WI38 (cell line): Measurements from ENCODE around the gene GGN.
"Not testable (repeated sequence)": the region's sequence is repeated elsewhere in the genome, so short reads cannot be mapped to it uniquely, and the experiment has no call there.

ENCODE experiments used
- H3K4me3 ChIP-seq: 2 replicates; pipeline ENCODE4 v1.5.1; 2011; ENCODE audit warnings: low read depth, mild to moderate bottlenecking, control low read depth, low read length
- CTCF ChIP-seq: IDR thresholded peaks from 2 replicates; pipeline ENCODE4 v1.5.1; 2012; ENCODE audit warnings: low read depth, mild to moderate bottlenecking, control low read depth, low read length

GGN gene

GRCh38 chr19:38350883-38351282, 37.0 kb downstream of the GGN start:
- no peak overlapping the region for H3K4me3 ChIP-seq
- TF ChIP-seq CTCF, result no peak

GRCh38 chr19:38346837-38347236, 41.0 kb downstream of the GGN start:
- TF ChIP-seq CTCF, result no peak

GRCh38 chr19:38340927-38341326, 46.9 kb downstream of the GGN start:
- no peak overlapping the region for H3K4me3 ChIP-seq
- TF ChIP-seq CTCF, result no peak

More at GRCh38 chr19:38346837-38347236, 41.0 kb downstream of the GGN start:
- H3K4me3 ChIP-seq, result no peak overlapping the region

- not testable (repeated sequence) for H3K4me3 ChIP-seq
Observed at GRCh38 chr19:38339011-38339410, 48.8 kb downstream of the GGN start.

GRCh38 chr19:38337360-38337653, 50.5 kb downstream of the GGN start:
- peak overlapping the region; percentile 35 for H3K4me3 ChIP-seq
- TF ChIP-seq CTCF, result no peak

- peak overlapping the region; percentile 73 for H3K4me3 ChIP-seq
- no peak for TF ChIP-seq CTCF
Observed at GRCh38 chr19:38336638-38337359, 51.0 kb downstream of the GGN start.

GRCh38 chr19:38335949-38336637, 51.7 kb downstream of the GGN start:
- no peak for TF ChIP-seq CTCF
- H3K4me3 ChIP-seq, result peak overlapping the region; percentile 73
